COR-L47 (cell line): ENCODE data around the gene CHRNA3.
A peak's percentile ranks its signal among the peaks of the same experiment; 100 is the strongest.

Experiments
- DNase-seq: peaks from one replicate; lab custom pipeline; 2025; lab: John Stamatoyannopoulos, UW

Gene CHRNA3

GRCh38 chr15:78620527-78621421 lies at the start of gene CHRNA3:
CHRNA3 (minus strand) TSS chr15:78620996; CDS start chr15:78620794, 202 bp downstream.
- DNase-seq: no peak

DNA sequence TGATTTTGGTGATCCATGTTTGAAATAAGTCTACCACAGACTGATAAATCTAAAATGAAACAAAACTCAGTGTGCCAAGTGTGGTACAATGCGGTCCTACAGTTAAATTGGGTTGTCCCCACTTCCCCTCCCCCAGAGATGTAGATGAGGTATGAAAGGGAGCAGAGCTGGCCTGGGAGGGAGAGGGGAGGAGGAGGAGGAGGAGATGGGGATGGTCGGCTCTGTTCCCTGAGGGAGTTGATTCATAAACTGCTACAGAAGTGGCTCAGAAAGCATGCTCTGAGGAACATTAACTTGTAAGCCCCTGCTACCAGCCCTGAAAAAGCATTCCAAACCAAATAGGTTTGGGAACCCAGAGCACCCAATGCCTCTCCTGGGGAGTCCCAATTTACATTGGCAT lies 48.2 kb upstream of the CHRNA3 start:
- no peak for DNase-seq

DNA sequence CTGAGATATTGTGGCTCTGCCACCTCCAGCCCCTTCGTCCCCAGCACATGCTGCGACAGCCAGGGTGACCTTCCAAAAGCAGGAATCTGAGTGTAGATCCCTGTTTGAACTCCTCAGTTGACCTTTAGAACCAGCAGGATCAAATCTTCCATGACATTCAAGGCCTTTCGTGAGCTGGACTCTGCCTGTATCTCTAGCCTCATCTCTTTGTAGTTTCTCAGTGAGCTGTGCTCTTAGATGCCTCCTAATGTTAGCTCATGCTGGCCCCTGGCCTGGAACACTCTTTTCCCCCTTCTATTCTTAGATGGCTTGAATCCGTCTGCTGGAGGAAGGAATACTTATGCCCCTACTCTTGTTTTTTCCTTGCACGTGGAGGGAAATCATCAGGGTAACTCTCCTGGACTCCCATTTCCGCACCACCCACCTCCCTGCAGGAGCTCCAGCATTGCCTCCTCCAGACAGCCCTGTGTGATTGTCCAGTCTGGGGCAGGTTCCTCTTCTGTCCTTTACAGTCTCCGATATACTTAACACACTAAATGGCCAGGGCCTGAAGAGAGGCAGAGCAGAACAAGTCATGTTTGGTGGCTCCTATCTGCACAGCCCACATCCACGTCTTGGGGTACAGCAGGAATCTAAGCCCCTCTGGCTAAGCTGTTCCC lies 46.9 kb upstream of the CHRNA3 start:
- DNase-seq: no peak

DNA sequence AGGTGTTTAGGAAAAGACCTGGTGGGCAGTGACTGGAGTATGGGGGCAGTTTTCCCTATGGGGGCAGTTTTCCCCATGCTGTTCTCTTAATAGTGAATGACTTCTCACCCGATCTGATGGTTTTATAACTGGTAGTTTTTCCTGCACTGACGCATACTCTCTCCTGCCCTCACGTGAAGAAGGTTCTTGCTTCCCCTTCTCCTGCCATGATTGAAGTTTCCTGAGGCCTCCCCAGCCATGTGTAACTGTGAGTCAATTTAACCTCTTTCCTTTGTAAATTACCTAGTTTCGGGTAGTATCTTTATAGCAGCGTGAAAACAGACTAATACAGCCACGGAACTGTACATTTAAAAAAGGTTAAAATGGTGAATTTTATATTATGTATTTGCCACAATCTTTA lies 45.2 kb upstream of the CHRNA3 start:
- DNase-seq: no peak

DNA sequence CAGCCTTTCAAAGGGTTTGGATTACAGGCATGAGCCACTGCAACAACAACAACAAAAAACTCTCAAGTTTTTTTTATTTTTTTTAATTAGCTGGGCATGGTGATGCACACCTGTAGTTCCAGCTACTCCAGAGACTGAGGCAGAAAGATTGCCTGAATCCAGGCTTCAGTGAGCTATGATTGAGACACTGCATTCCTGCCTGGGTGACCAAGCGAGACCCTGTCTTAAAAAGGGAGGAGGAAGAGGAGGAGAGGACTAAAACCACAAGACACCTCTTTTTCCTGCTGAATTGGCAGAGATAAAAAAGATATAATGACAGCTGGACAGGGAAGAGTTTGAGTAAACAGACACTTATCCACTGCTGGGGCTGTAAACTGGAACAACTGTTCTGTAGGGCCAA lies 42.9 kb upstream of the CHRNA3 start:
- no peak for DNase-seq

DNA sequence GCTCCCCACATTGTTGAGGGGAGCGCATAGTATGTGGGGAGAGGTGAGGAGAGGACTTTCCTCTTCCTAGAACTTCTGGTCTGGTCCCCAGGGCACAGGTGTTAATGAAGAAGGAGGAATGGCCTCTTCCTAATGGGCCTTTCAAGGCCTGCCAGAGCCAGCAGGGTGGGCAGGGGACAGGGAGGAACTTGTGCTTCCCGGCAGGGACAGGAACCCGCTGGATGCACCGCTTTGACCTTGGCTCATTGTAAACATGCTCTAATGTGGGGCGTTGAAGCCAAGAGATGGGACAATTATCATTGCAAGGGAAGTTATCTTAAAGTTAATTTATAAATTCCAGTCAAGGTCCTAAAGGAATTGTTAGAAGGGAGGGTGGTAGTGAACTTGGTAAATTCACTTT lies 41.2 kb upstream of the CHRNA3 start:
- no peak for DNase-seq

DNA sequence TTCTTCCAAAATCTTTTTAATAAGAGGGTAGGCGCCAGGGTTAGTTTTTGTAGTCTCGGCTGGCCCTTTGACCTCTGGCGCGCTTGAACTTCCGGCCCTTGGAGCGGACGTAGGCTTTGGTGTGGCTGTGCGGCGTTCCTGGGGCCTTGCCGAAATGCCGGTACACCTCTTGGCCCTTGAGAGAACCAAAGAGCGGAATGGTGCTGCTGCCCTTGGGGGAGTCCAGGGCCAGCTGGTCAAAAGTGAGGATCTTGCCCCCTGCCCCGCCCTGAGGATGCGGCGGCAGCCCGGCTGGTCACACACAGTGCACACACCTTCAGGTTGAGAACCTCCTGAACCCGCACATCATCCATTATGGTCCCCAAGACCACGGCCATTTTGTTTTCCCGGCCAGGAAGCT lies 40.2 kb upstream of the CHRNA3 start:
- DNase-seq: no peak

- no peak for DNase-seq
These were observed 39.8 kb upstream of the CHRNA3 start for GRCh38 chr15:78660584-78660983.

DNA sequence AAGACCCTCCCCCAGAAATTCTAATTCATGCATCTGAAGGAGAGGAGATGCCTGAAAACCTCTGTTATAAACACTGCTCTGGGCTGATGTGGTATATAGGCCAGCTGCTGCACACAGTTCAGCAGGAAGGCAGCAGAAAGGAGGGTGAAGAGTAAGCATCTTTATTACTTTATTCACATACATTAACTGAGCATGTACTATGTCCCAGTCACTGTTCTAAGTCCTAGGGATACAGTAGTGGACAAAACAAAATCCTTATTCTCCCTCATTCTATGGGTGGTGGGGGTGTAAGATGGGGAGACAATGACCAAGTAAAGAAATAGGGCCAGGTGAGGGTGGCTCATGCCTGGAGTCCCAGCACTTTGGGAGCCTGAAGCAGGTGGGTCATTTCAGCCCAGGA lies 38.0 kb upstream of the CHRNA3 start:
- no peak for DNase-seq

GRCh38 chr15:78654272-78654671 lies 33.5 kb upstream of the CHRNA3 start:
- no peak for DNase-seq

DNA sequence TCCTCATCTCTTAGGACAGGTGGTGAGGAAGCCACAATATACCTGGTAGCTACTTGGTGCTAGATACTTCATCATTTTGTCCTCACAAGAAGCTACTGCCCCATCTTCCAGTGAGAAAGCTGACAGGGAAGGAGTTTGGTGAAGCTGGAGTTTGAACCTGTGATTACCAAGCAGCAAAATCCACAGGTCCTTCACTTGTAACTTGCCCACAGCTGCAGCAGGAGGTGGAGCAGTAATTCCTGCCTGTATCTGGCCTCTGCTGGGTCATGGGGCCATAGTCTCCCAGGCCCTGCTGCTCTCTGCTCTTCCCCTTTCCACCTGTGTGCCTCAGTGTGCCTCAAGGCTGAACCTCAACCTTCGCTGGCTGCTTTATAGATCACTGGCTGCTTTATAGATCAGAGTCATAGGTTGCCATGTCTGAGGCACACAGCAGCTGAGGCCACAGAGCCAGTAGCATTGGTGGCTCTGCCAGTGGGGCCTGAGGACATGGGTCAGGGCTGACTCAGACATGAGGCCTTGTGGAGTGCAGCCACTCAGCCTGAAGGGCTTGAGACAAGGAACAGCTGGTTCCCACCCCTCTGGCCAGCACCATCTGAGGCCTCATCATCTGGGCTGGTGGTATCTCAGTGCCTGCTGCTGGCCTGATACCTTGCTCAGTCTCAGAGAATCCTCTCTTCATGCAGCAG lies 31.3 kb upstream of the CHRNA3 start:
- no peak for DNase-seq

GRCh38 chr15:78651007-78651406 lies 30.2 kb upstream of the CHRNA3 start:
- DNase-seq: no peak

- no peak for DNase-seq
These were observed 29.2 kb upstream of the CHRNA3 start for GRCh38 chr15:78650022-78650421.

DNA sequence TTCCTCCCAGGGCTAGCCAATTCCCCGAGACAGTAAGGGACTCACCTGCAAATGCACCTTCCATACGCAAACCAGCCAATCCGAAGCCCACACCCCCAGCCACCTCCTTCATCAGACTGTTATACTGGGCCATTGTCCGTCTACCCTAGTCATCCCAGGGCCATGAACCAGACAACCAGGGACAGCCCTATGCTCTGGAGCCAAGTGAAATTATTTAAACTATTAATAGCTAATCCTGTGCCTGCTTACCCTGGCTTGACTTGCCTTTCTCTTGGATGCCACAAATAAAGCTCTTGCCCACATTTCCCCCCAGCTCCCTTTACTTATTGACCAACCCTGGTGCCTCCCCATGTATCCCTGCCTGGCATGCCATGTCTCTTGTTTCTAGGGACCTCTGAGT lies 24.2 kb upstream of the CHRNA3 start:
- DNase-seq: no peak

GRCh38 chr15:78642331-78642730 lies 21.5 kb upstream of the CHRNA3 start:
- DNase-seq: no peak

- no peak for DNase-seq
These were observed 21.0 kb upstream of the CHRNA3 start for GRCh38 chr15:78641749-78642275.

DNA sequence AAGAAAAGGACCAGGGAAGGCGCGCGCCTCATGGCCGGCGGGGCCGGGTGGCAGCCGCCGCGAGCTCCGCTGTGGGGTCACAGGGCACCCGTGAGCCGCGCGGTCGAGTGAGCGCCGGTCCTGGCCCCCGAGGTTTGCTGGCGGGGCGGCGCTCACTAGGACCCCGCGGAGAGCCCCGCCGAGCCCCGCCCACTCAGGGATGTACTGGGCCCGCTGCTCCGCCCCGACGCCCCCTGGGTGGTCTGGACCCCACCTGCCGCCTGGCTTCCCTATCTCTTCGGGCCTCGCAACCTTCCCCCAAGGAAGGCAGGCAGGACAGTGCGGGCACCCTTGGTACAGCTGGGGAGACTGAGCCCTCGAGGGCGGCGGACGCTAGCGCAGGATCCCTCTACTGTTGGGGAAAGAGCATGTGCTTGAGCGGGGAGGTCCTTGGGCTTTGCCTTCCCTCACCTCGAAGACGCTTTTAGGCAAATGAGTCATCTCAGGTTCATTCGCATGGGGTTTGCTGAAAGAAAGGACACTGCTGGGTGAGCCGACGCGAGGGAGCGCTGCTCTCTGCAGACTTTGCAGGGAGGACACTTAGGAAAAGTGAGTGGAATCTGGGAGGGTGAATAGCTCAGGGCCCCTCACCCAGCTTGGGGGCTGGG lies 20.4 kb upstream of the CHRNA3 start, which contains the start of gene CHRNB4:
Gene CHRNB4 (minus strand): TSS at position 109 of the 647 bp plus-strand sequence. CDS start 77 bp downstream, at position 32.
- no peak for DNase-seq

- no peak for DNase-seq
These were observed 19.8 kb upstream of the CHRNA3 start for GRCh38 chr15:78640527-78641101.

- DNase-seq: peak; percentile 69
These were observed 18.0 kb upstream of the CHRNA3 start for GRCh38 chr15:78638658-78639314.

DNA sequence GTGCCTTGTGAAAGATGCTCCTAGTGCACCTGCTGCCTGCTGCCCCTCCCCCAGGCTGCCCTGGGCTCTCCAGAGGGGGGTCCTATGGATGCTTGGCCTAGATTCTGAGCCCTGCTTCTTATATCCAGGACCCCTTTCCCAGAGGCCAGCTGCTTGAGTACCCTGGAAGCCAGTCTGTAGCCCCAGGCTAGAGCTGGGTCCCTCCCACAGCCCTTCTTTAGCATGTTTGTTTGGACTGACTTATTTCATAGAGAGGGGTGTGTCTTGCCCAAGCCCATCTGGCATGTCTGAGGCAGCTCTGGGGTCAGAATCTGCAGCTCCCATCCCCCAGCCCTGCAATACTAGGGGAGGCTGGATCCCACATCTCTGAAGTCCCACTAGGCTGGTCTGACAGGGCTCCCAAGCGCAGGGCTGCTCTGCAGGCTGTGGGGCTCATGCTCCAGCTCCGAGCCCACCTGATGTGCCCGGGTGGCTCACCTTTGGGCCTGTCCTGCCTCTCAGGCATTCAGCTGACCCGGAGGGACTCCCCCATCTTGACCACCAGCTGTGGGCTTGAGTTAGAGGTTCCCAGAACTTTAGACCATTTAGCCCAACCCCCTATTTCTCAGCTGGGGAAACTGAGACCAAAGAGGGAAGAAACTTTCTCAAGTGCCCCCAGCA lies 17.1 kb upstream of the CHRNA3 start:
- DNase-seq: no peak
